GM12892 (cell line): ENCODE measurements around the gene GPC5.
A peak's percentile ranks its signal among the peaks of the same experiment; 100 is the strongest.

Experiments
- DNase-seq: peaks from one replicate; pipeline ENCODE4 v3.0.0; 2011; ENCODE audit not compliant: insufficient read length
- FAIRE-seq: peaks from 2 replicates; lab custom pipeline; 2011; peaks lifted over from hg19 to GRCh38; lab: Jason Lieb, UNC
- POLR2A ChIP-seq: IDR thresholded peaks from 2 replicates; pipeline ENCODE4 v1.6.1; 2011; ENCODE audit warnings: low read depth, low read length, control low read depth
- POLR2AphosphoS5 ChIP-seq: IDR thresholded peaks from 2 replicates; pipeline ENCODE4 v1.6.1; 2011; ENCODE audit warnings: low read depth, low read length, control low read depth
- TAF1 ChIP-seq: IDR thresholded peaks from 2 replicates; pipeline ENCODE4 v1.6.1; 2011; ENCODE audit warnings: low read depth, mild to moderate bottlenecking, control low read depth, low read length, borderline replicate concordance

Gene GPC5

GRCh38 chr13:92179223-92179622 lies 780.8 kb downstream of the GPC5 start:
- TF ChIP-seq POLR2A (no peak), TAF1 (no peak), POLR2AphosphoS5 (no peak)
- no peak for DNase-seq
- no peak for FAIRE-seq

DNA sequence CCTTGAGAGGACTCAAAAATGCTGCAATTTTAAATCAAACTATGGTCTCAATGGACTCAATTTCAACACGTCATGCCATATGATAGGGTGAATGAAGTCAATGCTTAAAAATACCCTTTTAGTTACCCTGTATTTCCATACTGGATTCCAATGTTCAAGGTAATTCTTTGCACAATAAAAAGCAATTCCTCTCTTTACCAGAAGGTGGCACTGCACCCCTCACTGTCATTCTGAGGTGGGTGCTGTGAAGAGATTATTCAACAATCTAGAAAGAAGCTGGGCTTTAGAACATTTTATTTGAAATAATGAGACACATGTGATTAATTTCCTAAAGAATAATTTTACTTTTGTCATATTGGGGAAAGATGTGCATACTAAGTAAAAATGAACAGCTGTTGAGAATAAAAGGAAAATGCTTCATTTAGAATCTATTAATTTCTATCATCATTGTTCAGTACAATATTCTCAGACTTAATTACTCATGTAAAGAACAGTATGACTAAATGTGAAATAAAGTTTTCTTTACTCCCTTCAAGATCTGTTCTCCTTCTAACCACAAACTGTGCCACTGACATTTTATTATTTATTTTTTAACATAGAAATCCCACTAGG lies 789.1 kb downstream of the GPC5 start:
- TF ChIP-seq POLR2A (no peak), POLR2AphosphoS5 (no peak), TAF1 (no peak)
- peak; percentile 44 for FAIRE-seq
- DNase-seq, result no peak

GRCh38 chr13:92188574-92188973 lies 790.2 kb downstream of the GPC5 start:
- no peak for DNase-seq
- no peak for FAIRE-seq
- TF ChIP-seq TAF1 (no peak), POLR2A (no peak), POLR2AphosphoS5 (no peak)

DNA sequence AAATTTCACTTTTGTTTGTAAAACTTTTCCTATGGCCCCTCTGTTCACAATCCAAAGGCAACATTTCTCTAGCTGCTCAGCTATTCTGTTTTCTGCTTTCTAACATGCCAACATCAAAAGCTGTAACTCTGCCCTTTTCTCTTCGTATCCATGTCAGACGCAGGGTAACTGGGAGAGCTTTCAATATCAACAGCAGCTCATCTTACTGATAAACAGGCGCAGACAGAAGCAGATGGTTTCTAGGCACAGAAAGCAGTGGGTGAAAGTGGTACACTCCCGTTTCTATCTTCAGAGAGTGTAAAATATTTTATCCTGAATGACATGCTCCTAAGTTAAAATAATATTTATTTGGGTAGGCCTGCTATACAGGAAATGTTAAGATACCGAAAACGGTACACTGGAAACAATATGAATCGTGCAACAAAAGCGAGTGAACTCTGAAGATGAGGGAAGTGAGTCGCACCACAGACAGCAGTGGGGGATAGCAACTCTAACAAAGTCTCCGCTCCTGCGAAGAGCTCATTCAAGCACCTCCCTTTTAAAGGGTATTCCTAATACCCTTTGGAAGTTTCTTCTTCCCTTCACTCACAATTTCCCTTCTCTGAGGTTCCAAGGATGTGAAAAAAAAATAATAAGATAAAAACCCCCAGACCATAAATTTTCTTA lies 798.3 kb downstream of the GPC5 start:
- TF ChIP-seq POLR2AphosphoS5 (no peak), POLR2A (no peak), TAF1 (no peak)
- DNase-seq (no peak), FAIRE-seq (no peak)

DNA sequence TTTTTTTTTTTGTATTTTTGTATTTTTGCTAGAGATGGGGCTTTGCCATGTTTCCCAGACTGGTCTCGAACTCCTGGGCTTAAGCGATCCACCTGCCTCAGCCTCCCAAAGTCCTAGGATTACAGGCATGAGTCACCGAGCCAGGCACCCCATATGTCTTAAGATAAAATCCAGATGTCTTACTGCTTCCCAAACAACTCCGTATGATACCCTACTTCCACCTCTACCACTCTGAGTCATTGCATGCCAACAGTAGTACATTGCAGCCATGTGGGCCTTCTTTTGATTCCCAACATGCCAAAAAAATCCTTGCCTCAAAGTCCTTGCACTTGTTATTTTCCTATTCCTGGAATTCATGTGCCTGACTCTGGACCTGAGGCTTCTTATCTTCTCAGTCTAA lies 799.2 kb downstream of the GPC5 start:
- DNase-seq, result no peak
- no peak for FAIRE-seq
- no peak for TF ChIP-seq POLR2AphosphoS5
- TF ChIP-seq TAF1, result no peak
- TF ChIP-seq POLR2A, result no peak

GRCh38 chr13:92218615-92219014 lies 820.2 kb downstream of the GPC5 start:
- FAIRE-seq (no peak), DNase-seq (no peak)
- TF ChIP-seq POLR2AphosphoS5, result no peak
- no peak for TF ChIP-seq TAF1
- TF ChIP-seq POLR2A, result no peak

DNA sequence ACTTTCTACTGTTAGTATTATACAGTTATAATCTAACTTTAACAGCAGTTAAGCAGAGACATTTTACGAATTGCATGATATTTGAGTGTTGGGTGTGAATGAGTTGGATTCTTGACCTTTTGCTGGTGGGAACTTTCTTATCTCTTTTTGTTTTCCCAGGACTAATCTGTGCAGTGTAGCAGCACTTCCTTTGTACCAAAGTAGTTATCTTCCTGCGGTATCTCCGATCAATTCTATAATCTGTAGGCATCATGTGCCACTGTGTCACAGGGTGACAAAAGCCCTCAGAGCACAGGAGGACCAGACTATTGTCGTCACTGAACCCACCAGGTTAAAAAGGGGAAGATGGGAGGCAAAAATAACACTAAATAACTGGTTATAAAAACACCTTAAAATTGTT lies 823.5 kb downstream of the GPC5 start:
- FAIRE-seq (no peak), DNase-seq (no peak)
- TF ChIP-seq TAF1, result no peak
- no peak for TF ChIP-seq POLR2AphosphoS5
- TF ChIP-seq POLR2A, result no peak

DNA sequence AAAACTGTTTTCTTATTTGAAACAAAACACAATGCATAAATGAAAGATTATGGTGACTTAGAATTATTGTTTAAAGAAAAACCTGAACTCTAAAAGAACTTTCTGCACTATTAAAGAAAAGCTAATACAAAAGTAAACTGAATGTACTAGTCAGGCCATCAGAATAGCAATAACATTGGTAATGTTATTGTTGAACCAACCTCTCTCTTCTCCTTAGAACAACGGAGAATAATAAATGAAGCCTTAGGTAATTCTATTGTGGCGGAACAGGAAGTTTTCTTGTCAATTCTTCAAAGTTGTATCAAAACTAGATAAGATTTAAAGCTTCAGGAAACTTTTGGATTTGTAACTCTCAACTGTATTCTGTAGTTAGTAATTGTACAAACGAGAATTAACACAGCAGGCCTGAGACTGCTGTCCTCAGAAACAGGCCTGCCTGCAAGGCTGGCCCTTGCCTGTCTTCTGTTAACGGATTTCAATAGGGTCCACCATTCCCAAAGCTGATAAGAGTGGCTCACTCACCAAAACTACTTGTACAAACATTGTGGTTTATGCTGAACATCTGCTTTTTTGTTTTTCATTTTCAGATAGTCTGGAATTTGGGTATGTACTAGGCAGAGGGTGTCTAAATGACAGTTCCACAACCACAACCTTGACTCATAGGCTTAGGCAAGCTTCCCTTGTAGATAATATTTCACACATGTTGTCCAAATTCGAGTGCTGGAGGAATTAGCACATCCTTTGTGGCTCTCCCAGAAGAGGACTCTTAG lies 825.8 kb downstream of the GPC5 start:
- TF ChIP-seq TAF1 (no peak), POLR2A (no peak), POLR2AphosphoS5 (no peak)
- DNase-seq (no peak), FAIRE-seq (no peak)

DNA sequence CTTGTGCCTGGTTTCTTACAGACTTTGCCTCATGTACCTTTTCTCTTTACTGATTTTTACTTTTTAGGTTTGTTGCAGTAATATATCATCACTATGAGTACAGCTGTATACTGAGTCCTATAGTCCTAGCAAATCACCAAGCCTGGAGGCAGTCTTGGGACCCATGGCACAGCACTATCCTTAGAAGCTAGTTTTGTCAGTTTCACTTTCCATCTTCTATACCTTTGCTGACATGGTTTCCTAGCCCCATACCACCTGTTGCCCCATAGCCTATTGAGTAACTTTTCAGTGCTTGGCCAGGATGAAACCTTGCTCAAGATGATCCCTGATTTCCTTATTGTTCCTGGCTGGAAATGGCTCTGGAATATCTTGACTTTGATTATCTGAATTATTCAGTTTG lies 826.4 kb downstream of the GPC5 start:
- DNase-seq, result no peak
- FAIRE-seq, result no peak
- no peak for TF ChIP-seq TAF1
- TF ChIP-seq POLR2AphosphoS5, result no peak
- no peak for TF ChIP-seq POLR2A

GRCh38 chr13:92225861-92226260 lies 827.4 kb downstream of the GPC5 start:
- FAIRE-seq, result no peak
- DNase-seq, result no peak

GRCh38 chr13:92232871-92233270 lies 834.5 kb downstream of the GPC5 start:
- no peak for TF ChIP-seq POLR2A
- TF ChIP-seq TAF1, result no peak
- TF ChIP-seq POLR2AphosphoS5, result no peak
- DNase-seq (no peak), FAIRE-seq (no peak)

More at GRCh38 chr13:92225861-92226260, 827.4 kb downstream of the GPC5 start:
- TF ChIP-seq TAF1 (no peak), POLR2AphosphoS5 (no peak), POLR2A (no peak)

GRCh38 chr13:92251671-92252210 lies 853.3 kb downstream of the GPC5 start:
- DNase-seq (no peak), FAIRE-seq (no peak)
- TF ChIP-seq POLR2A, result no peak

DNA sequence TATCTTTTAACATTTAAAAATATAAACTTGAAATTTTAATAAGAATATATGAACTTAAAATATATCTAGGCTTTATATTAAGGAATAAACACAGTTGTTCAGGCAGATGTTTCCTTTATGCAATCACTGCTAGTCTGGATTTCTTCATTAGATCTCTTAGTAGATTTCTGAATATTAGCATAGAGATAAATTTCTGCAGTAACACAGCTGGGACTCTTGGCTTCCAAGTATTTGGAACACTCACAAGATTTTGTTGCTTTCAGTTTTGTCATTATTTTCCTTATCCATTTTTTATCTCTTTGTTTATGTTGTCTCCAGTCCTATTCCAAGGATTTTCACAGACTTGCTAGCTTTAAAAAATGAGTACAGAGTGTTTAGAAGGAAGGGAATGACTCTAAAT lies 857.1 kb downstream of the GPC5 start:
- TF ChIP-seq TAF1 (no peak), POLR2A (no peak), POLR2AphosphoS5 (no peak)
- no peak for FAIRE-seq
- no peak for DNase-seq
